ENCODE results near the gene ATPAF1. TPM values are rescaled to one million over a fixed set of nuclear protein-coding genes. Genes with fewer than 3 reads are reported as not detected.

Gene ATPAF1
- total RNA-seq, 1 experiment from 2014 or later: 52.7 TPM

DNA sequence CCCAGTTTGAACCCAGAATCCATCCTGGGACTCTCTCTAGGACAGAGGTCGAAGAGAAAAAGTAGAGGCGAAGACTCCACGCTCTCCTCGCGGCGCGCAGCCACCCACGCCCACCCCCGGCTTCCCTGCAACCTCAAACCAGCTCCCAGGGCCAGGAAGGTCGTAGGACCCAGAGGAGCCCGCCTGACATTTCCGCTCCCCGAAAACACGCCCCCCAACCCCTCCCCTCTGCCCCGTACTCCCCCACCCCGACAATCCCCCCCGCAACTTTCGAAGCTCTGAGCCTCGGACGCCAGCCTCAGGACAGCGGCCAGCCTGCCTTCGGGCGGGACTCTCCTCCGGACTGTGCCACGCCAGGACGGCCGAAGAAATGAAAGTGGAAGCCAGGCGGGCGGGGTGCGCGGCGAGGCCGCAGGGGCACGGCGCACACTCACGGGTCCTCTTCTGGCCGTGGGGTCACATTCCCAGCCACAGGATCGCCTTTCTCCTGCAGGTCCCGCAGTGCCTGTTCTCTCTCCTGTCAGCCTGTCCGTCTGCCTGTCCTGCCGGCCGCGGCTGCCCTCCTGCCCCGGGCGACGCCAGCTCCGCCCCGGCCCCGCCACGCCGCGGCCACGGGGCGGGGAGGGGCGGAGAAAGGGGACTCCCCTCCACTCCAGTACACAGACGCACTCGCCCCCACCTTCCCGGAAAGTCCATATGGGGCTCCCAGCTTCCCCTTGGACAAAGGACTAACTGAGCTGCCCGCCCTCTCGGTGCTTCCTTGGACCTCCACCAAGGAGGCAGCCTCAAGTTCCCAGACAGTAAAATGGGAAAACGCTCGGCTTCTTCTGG is 51.7 kb downstream of the ATPAF1 start, which contains the start of gene MOB3C:
Gene MOB3C (minus strand): TSS at position 535 of the 831 bp plus-strand sequence. CDS start 3,490 bp downstream, outside the sequence.
- peak; percentile 80 for DNase-seq (ENCODE audit: low read depth)

DNA sequence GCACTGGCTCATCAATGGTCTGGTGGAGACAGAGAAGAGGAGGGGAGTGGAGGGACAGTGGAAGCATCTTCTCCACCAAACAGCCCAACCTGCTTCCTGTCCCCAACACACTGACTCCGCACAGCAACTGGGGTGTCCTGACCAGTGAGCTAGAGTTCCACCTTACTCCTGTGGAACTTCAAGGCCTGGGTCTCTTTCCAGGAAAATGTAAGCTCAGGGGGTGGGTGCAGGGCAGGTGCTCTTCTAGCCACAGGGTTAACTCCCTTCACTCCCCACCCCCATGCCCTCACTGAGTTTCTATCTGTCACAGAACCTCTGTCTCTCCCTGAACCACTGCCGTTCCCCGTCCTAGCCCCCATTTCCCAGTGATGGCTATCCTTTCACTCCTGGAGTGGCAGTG is 52.4 kb downstream of the ATPAF1 start:
- DNase-seq (ENCODE audit: low read depth): no peak

DNA sequence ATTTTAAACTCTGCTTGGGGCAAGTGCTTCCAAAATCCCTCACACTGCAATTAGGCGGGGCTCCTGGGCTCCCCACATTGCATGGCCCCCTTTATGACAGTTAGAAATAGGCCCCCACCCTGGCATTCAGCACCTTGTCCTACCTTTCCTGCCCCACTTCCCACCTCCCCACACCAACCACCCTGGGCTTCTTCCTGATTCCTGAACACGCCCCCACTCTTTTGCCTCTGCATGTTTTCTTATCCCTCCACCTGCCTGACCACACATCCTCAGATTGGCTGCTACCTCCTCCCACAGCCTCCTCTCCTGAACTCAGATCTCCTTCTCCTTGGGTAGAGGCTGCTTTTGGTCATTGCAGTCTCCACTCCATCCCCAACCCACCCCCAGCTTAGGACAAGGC is 53.1 kb downstream of the ATPAF1 start:
- no peak for DNase-seq (ENCODE audit: low read depth)

DNA sequence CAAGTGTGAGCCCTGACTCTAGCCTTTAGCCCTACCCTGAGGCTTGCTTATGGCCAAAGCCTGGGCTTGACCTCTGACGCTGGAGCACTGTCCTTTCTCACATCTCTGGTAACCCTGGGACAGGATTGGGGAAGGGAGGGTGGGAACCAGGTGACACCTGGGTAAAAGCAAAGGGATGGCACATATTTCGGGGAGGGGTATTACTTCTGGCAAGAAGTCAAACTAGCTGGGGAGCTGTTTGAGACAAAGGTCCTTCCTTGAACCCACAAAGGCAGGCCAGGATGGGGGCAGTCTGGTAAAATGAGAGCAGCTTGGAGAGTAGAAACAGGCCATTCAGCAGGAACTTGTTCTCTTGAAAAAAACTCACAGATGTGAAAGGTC is 53.6 kb downstream of the ATPAF1 start:
- DNase-seq (ENCODE audit: low read depth): no peak

DNA sequence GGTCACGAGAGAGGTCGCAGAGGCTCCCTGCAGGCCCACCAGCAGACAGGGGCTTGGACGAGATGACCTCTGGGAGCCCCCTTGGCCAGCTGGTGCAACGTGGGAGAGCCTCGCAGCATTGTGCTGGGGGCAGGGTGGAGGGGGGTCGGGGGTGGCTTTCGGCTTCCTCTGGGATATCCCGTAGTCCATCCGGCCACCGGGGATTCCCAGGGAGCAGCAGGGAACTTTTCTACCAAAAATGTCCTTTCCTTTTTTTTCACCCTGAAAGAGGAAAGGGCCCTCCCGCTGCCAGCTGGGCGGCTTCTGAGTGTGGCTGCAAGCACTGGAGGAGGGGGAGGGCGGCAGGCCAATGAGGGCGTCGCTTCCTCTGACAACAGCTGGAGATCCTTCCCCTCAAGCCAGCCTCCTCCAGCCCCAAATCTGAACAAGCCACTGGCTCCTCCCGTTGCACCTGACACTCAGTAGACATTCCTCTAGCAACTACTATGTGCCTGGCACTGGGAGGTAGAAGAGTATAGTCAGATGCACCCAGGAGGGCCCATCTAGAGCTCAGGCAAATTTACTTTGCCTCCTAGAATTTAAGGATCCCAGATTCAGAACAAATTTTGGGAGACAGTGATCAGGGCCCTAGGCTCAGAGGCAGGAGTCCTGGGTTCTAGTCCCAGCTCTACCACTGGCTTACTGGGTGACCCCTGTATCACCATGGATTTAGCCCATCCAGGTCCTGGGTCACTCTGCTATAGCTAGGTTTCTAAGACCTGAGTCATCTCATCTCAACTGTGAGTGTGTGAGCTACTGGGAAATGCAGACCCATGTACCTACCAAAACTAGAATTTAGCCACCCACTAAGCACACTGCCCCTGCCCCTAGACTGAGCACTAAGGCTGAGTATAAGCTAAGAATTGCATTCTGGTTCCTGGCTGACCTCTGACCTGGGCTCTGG is 54.2 kb downstream of the ATPAF1 start:
- peak; percentile 74 for DNase-seq (ENCODE audit: low read depth)

DNA sequence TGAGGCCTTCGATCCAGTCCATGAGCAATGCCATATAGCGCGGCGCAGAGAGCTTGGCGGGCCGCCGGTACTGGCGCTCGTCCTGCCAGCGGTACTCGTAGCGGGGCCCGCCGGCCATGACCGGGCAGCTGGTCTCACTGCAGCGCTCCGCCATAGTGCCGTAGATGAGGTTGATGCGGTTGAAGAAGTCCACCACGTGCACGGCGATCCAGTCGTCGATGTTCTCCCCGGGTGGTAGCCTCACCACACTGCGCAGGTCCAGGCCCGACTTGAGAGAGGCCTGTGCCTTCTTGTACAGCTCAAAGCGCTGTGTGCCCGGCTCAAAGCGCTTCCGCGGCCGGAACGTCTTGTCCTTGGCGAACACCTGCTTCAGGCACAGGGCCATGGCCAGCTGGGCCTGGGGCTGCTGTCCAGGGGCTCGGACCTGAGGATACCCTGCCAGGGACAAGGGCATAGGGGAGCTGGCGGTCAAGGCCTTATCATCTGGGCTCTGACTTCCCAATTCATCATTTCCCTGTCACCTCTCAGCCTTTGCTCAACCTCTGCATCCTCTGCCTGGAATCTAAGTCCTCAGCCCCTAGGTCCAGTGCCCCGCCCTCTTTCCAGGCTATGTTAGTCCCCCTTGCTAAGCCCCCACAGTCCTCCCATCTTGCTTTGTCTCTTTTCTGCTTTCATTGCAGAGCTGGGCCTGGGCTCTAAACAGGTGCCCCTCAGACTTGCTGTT is 55.1 kb downstream of the ATPAF1 start:
- no peak for DNase-seq (ENCODE audit: low read depth)

DNA sequence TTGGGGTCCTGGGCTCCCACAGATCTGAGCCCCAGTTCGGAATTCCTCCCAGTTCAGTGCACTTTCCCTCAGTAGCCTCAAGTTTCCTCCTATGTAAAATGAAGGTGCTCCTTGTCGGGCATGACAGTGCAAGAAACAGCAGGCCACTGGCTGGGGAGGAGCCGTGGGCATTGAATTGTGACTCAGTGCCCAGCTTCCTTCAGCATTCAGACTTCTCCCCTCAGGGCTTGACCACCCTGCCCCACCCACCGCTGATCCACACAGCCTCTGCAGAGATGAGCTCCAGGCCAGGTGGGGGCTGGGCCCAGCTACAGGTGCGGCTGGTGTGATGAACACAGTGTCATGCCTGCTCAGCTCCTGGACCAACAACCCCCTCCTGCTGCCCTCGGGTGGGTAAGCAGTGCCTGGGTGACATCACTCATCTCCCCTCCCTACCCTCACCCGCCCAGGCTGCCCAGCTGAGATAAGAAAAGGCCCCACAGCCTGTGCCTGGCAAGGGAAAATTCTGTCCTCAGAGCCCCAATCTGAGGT is 56.4 kb downstream of the ATPAF1 start:
- DNase-seq (ENCODE audit: low read depth): peak; percentile 84

DNA sequence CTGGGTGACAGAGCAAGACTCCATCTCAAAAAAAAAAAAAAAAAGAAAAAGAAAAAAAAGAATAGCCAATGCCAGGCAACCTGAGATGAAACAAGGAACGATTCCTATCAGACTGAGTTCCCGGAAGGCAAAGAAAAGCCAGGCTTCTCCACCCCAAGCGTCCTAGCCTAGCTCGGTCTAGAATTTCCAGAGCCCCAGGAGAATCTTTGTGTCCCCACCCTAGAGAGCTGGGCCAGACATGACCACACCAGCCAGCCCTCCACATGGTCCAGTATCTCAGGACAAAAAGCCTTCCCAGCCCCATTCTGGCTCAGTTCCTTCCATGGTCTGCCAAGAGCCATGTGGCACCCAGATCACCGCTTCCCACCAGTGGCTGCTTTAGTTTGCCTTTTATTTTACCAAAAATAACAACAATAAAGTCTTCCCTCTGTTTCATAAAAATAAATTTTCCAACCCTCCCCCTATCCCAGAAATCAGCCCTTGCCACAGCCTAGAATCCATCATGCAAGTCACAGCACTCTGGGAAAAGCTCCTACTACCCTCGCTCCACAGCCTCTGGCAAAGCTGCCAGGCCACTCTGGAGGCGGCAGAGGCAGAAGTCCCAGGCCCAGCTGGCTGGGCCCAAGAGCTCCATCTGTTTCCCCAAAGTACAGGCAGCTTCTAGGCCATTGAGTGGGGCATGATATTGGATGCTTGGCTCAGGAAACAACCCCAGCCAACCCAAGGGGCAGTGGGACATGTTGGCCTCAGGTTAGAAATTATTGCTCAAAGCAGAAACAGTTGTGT is 60.6 kb downstream of the ATPAF1 start:
- no peak for DNase-seq (ENCODE audit: low read depth)

DNA sequence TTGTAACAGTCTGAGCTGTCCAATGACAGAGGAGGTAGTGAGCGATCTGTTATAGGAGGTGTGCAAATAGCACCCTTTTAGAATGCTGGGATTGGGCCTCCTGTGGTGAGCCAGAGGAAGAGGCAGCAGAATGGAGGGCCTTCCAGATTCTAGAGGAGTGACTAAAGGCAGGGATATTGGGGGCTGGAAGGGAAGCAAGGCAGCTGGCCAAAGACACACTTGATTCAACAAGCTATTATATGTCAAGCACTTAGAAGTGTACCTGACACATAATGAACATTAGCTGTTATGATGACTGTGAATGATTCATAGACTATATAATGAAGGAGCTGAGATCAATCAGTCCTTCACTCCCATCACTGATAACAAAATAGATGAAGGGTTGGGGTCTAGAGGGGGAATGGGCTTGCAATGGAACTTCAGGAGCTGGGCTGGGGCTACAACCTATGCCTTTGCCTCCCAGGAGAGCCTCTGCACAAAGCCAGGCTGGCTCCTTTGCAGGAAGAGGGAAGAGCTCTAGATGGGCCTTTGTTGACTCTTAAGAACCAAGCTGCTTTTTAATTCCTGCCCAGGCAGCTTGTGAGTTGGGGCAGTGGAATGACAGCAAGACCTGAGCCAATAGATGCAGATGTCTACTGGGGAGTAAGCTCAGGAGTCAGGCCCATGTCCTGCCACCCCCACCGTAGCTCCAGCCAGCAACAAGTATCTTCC is 61.8 kb downstream of the ATPAF1 start:
- DNase-seq (ENCODE audit: low read depth): no peak

DNA sequence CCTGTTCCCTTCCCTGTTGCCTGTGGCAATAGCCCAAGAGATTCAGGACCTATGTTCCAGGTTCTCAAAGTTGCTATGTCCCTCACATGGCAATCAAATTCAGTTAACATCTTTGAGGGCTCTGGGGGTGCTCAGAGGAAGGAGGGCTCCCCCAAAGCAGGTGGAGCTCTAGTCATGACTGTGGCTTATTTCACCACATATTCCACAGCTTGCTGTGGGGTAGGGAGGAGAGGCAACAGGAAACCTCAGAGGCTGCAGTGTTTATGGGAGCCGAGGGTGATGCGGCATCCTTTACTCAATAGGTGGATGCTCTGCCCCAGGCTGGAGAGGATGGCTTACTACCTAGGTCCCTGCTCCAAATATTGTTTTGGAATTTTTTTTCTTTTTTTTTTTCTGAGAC is 62.9 kb downstream of the ATPAF1 start:
- no peak for DNase-seq (ENCODE audit: low read depth)

DNA sequence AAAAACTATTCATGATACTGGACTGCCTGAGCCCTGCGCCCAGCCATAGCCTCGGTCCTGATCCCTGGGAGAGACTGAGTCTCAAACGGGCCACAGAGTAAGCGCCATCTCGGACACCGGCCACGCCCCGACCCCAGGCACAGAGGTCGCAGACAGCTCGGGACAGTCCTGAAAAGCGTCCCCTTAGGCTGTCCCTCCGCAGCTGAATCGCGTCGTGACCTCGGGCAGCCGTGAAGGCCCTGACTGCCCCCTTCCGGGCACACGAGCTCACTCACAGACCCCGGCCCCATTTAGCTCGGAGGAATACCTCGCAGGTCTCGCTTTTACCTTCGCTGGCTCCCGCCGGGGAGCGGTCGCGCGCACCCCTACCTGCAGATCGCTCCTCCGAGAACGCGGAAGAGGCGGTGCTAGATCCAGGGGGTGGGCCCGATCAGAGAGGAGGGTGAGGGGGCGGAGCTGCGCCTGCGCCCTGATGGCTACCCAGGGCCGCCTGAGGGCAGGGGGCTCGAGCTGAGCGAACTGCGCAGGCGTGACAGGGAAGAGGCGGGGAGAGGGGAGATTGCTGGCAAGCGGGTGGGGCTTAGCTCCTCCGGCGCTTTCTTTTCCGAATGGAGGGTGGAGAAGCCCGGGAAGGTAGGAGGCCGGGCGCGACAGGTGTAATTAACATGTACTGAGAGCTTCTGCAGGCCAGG is 64.2 kb downstream of the ATPAF1 start, which contains the start of gene MKNK1:
Gene MKNK1 (minus strand): TSS at position 411 of the 692 bp plus-strand sequence. CDS start 20,941 bp downstream, outside the sequence.
- peak; percentile 99 for DNase-seq (ENCODE audit: low read depth)

DNA sequence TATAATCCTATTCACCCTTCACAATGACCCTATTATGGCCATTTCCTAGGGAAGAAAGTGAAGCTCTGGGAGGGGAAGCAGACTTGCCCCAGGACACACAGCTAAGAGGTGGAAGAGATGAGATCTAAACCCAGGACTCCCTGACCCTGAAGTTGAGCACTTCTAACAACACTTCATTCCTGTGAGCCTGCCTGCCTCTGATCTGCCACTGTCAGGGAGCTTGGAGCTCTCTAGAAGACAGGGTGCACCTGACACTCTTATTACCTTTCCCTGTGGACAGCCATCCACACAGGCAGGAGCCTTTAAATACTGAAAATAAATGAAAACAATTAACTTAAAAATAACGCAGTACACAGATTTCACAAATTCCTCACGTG is 64.7 kb downstream of the ATPAF1 start:
- DNase-seq (ENCODE audit: low read depth): no peak

DNA sequence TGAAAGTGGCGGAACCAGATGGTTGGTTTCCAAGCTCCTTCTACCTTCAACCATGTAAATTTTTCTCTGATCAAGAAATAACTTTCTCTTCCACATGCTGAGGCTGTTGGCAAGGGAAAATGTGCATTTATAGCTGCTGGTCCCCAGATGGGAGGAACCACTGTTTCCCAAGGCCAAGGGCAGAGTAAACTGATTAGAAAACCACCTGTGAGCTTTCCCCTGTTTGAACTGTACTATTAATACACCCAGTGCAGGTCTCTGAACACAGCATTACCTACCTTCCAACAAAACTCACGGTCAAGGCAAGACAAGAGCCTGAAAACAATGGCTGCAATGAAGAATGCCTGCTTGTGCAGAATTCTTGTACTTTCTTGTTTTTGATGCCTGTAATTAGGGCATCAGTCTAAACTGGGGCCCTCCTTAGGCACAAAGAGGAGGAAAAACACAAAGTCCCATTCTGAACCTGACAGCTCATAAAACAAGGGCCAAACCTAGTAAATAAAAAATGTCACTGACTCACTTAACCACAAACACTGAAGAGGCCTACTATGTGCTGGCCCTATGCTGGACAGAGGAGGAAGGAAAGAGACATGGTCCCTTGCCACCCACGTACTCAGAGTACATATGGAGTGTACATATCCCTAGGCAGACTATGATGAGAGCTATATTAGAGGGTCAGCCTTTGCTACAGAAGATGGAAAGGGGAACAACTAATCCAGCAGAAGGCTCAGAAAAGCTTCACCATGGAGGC is 66.7 kb downstream of the ATPAF1 start:
- no peak for DNase-seq (ENCODE audit: low read depth)

DNA sequence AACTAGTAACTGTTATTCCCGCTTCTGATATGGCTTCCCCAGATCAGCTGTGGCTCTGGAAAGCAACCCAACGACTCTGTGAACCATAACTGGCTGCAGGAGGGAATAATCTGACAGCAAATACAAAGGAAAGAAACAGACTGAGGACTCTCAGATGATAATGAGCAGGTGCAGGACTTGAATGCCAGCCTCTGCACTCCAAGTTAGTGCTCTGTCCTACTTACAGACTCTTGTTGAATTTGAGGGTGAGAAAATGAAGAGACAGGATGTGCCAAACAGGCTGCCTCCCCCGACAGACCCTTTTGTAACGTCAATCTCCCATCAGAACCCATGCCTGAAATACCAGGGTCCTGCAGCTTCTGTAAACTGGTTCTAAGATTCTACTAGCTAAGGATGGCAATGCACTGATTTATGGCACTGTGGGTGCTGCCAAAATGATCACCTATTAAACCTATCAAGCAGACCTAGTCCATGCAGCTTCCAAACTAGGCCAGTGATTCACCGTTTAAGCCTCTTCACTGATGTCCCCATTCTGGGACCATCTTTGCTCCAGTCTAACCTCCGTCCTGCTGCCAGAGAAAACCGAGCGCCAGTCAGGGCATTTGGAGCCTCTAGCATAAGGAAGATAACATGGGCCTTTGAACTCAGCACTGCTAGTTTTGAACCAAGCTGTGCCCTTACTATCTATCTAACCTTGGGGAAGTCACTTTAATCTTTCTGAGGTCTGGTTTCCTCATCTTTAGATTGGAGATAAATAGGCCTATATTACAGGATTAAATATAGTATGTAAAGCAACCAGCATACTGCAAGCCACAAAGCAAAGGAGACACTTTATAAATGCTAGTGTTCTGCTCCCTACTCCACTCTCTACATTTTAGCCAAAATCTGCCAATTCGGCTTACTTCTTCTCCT is 68.8 kb downstream of the ATPAF1 start:
- no peak for DNase-seq (ENCODE audit: low read depth)

DNA sequence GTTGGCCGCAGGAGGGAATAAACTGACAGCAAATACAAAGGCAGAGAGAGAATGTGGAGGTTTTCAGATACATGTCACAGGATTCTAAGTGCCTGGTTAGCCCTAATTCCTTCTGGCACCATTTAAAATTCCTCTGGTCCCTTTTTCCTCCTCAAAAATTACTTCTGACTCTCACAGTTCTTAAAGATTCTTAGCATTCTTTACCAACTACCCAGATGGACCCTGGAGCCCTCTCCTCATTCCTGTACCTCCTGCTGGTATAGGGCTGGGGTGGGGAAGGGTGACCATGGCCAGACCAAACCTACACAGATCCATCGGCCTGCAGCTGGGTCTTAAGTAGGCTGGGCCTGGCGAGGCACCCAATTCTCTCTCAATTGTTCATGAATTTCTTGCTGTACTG is 71.3 kb downstream of the ATPAF1 start:
- DNase-seq (ENCODE audit: low read depth): no peak

DNA sequence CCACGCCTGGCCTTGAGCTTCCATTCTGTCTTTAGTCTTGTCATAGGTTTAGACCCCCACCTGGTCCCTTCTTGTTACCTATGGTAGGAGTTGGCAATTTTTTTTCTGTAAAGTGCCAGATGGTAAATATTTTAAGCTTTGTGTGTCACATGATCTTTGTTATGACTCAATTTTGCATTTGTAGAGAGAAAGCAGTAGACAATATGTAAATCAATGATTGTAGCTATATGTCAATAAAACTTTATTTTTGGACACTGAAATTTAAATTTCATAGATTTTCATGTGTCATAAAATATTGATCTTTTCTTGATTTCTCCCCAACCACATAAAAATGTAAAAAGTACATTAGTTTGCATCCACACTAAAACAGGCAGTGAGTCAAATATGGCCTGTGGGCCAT is 72.1 kb downstream of the ATPAF1 start:
- DNase-seq (ENCODE audit: low read depth): no peak

DNA sequence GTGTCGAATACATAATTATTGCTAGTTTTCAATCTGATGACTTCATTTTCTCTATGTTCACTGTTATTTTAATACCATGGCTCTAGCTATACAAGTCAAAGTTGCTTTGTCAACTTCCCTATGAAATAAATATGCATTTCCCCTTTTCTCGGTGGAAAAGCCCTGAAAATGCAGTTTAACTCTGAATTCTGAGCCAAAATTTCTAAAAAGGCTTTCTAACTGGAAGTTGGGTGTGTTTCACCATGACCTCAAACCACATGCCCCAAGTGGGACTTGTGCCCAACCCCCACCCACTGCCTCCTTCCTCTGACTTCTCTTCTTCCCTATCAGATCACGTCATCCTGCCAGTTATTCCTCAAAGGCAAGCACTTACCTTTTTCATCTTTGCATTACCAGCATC is 73.0 kb downstream of the ATPAF1 start:
- no peak for DNase-seq (ENCODE audit: low read depth)

DNA sequence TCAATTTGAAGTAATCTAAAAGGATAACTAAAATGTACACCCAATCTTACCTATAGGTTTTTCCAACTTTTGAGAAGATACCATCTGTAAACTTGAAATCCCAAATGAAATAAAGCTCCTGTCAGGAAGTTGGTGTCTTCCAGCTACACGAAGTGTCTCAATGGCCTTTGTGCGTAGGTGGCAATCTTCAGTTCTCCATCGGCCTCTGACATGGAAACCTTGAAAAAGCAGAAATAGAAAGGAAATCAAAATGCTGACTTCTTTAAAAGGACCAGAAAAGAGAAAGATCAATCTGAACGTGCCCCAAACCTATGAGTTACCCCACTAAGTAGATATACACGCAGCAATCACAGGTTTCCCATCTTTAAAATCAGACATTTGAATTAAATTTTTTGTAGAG is 74.1 kb downstream of the ATPAF1 start:
- DNase-seq (ENCODE audit: low read depth): no peak
